ENCODE data around the gene RAB43.

The RAB43 gene

DNA sequence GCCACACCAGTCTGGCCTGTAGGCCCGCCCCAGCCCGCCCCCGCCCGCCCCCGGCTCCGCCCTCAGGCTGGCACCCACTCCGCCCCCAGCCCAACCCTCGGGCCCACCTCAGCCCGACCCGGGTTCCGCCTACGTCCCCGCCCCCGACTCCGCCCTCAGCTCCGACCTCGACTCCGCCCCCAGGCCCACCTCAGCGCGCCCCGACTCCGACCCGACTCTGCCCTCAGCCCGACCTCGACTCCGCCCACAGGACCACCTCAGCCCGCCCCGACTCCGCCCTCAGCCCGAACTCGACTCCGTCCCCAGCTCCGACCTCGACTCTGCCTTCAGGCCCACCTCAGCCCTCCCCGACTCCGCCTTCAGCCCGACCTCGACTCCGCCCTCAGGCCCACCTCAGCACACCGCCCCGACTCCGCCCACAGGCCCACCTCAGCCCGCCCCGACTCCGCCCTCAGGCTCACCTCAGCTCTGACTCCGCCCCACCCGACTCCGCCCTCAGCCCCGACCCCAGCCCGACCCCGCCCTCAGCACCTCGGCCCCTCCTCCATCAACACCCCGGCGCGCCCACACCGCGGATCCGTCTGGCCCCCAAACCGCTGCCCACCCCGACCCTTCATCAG is at the start of gene RAB43:
TSS of gene RAB43 (minus strand) at position 13 of the 620 bp plus-strand sequence. CDS start 315 bp downstream, outside the sequence.
- TF ChIP-seq, protein P1, sequence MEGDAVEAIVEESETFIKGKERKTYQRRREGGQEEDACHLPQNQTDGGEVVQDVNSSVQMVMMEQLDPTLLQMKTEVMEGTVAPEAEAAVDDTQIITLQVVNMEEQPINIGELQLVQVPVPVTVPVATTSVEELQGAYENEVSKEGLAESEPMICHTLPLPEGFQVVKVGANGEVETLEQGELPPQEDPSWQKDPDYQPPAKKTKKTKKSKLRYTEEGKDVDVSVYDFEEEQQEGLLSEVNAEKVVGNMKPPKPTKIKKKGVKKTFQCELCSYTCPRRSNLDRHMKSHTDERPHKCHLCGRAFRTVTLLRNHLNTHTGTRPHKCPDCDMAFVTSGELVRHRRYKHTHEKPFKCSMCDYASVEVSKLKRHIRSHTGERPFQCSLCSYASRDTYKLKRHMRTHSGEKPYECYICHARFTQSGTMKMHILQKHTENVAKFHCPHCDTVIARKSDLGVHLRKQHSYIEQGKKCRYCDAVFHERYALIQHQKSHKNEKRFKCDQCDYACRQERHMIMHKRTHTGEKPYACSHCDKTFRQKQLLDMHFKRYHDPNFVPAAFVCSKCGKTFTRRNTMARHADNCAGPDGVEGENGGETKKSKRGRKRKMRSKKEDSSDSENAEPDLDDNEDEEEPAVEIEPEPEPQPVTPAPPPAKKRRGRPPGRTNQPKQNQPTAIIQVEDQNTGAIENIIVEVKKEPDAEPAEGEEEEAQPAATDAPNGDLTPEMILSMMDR (IDR thresholded peaks at IDR 0.05), result no peak

DNA sequence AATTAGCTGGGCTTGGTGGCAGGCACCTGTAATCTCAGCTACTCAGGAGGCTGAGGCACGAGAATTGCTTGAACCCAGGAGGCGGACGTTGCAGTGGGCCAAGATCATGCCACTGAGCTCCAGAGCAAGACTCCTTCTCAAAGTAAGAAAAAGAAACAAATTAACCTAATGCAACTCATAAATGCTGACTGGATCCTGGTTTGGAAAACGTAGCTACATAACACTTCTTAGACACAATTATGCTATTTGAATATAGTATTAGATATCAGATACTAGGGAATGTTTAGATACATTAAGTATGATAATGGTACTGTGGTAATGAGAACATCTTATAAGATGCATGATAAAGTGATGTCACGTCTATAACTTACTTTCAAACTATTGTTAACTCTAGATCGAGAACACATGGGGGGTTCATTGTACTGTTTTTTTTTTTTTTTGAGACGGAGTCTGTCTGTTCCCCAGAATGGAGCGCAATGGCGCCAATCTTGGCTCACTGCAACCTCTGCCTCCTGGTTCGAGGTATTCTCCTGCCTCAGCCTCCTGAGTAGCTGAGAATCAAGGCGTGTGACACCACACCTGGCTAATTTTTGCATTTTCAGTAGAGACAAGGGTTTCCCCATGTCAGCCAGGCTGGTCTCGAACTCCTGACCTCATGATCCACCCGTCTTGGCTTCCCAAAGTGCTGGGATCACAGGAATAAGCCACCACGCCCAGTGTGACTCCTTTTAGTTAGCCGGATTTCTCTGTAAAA is 45.2 kb upstream of the RAB43 start:
- TF ChIP-seq, protein P1 (IDR thresholded peaks at IDR 0.05), result no peak

DNA sequence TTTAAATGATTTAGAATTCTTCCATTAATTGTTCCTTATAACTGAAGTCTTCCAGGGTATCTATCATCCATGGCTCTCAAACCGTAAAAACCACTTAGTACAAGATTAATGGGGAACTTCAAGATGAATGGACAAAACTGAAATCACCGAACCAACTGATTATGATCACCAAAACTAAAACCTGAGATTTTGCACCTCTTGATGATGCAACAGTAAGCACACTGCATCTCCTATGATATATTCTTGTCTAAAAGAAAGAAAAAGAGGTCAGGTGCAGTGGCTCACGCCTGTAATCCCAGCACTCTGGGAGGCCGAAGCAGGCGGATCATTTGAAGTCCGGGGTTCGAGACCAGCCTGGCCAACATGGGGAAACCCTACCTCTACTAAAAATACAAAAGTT is 42.9 kb upstream of the RAB43 start:
- TF ChIP-seq, protein P1 (IDR thresholded peaks at IDR 0.05), result no peak

DNA sequence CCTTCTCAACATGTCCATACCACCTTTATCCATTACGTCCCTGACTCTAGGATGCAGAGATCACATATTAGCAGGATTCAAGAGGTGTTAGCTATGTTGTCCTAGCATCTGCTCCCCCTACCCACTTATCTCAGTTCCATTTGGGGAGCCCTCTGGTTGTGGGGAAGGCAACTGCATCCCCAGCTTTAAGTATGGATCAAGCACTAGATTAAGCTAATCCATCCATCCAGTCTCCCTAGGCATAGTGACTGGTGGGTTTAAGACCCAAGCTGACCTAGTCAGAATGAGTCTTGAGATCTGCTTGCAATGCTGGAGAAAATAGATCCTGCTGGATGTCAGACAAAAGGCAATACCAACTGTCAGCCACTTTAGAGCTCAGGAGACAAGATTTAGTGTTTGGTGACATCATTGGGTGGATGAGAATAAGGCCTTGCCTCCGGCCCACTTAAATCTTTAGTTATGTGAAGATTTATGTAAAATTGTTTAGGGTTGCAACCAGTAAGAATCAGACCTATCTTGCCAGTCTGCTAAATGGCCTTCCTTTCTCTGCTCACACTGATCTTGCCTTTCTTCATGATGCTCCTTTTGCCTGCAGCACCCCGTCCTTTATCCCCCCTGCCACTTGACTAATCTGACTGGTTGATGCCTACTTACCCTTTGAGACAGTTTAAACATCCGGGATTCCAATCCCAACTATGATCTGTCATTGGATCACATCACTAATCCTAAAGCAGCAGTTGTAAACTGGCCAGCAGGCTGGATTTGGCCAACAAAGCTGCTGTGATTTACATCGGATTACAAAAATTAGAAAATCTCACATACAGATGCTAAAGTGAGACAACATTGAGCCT is 41.4 kb upstream of the RAB43 start:
- TF ChIP-seq, protein P1 (IDR thresholded peaks at IDR 0.05), result no peak

DNA sequence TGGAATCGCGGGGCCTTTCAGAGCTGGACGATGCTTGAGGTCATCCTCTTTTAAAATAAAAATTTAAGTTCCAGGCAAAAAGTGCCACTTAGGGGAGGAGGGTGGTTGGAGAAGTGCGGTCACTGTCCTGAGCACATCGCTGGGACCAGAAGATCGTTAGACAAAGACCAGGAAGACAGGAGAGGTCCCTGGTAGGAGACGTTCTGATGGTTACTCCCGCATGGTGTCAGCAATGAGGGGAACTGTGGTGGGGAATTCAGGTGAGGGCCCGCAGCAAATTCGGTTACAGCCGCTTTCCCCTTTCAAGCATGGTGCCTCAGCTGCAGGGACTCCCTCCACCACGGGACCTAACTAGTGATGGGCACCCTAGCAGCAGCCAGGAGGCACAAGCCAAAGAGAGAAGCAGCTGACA is 40.3 kb upstream of the RAB43 start:
- TF ChIP-seq, protein P1 (IDR thresholded peaks at IDR 0.05), result peak; percentile 10; the same call in 1 of the 2 replicates

DNA sequence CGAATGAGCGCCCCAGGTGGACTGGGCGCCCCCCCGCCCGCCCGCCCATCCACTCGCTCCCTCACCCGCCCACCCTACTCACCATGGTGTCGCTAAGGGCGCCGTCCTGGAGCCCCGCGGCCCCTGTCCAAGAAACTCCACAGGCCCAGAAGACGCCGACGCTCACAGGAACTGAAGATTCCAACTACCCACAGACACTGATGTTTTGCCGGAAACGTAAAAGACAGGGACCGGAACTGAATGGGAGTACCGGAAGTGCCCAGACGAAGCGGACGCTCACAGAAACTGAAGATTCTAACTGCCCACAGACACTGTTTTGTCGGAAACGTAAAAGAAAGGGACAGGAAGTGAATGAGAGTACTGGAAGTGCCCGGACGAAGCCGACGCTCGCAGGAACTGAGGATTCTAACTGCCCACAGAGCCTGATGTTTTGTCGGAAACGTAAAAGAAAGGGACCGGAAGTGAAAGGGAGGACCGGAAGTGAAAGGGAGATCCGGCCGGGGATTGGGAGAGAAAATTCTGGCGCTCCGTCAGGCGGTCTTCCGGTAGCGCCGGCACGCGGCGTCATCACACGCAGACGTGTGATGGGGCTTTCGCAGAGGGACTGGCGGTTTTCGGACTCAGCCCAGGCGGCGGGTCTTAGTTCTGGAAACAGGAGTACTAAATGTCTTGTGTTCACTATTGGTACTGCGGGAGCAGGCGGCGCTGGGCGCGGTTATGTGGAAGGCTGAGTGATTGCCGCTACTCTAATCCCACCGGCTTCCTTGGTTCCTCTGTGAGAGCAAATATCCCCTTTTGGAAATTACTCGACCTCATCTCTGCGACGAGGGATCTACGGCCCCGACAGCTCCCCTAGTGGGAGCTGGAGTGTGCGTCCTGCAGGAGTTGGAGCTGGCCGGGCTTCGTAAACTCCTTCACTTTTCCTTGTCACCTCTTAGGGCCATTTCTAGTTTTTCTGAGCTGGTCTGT is 39.6 kb upstream of the RAB43 start, which contains the start of gene ISY1:
TSS of gene ISY1 (minus strand) at position 173 of the 969 bp plus-strand sequence. CDS start at position 85, 88 bp downstream.
- TF ChIP-seq, protein P1 (IDR thresholded peaks at IDR 0.05), result peak; percentile 77

Data from LNCAP (cell line).